Aorta (tissue), 5 donors: Measurements from ENCODE around the gene MRC2. TPM values are rescaled to one million over a fixed set of nuclear protein-coding genes. Genes with fewer than 3 reads are reported as not detected.

ENCODE experiments used
- ATAC-seq: fragments of 200-7000 bp; cut with Tn5 transposase; one replicate; pipeline ENCODE4 v1.9.1; 2022; ENCODE audit warnings: moderate library complexity; ENCODE audit not compliant: low FRiP score
- DNase-seq, 2 donors: peaks; one replicate each; pipeline ENCODE4 v3.0.0-alpha.2; 2020
- H3K27ac ChIP-seq, 2 donors: one replicate each; pipeline ENCODE4 v1.5.1; 2013; ENCODE audit warnings: low read length in 2 of 2, mild to moderate bottlenecking in 2 of 2, moderate library complexity in 2 of 2, control low read depth in 1 of 2, inconsistent platforms in 1 of 2, low read depth in 1 of 2
- H3K27me3 ChIP-seq, 2 donors: one replicate each; pipeline ENCODE4 v1.6.1; 2013; ENCODE audit warnings: control low read depth in 1 of 2, low read length in 1 of 2, mild to moderate bottlenecking in 1 of 2, moderate library complexity in 1 of 2; ENCODE audit not compliant: insufficient read depth in 2 of 2, control insufficient read depth in 1 of 2
- H3K36me3 ChIP-seq, 2 donors: one replicate each; pipeline ENCODE4 v1.6.1; 2013; ENCODE audit warnings: control low read depth in 1 of 2, low read length in 1 of 2, mild to moderate bottlenecking in 1 of 2; ENCODE audit not compliant: insufficient read depth in 2 of 2, control insufficient read depth in 1 of 2
- H3K4me1 ChIP-seq, 2 donors: one replicate each; pipeline ENCODE4 v1.6.1; 2013; ENCODE audit warnings: low read length in 2 of 2, control low read depth in 1 of 2, mild to moderate bottlenecking in 1 of 2, moderate library complexity in 1 of 2; ENCODE audit not compliant: insufficient read depth in 2 of 2, control insufficient read depth in 1 of 2
- H3K4me3 ChIP-seq, 2 donors: one replicate each; pipeline ENCODE4 v1.5.1; 2013; ENCODE audit warnings: low read length in 2 of 2, control low read depth in 1 of 2, mild to moderate bottlenecking in 1 of 2
- H3K9me3 ChIP-seq: one replicate; pipeline ENCODE4 v1.6.1; 2013; ENCODE audit warnings: mild to moderate bottlenecking, low read length; ENCODE audit not compliant: control insufficient read depth
- WGBS, 2 donors: extraction: QIAGEN DNeasy Blood & Tissue Kit; methylation state at CpG; one replicate each; pipeline ENCODE4 v1.1.7; 2013; 5-methylcytosine and 5-hydroxymethylcytosine counted together
- intact Hi-C, 2 donors: fragments of 100-400 bp; cut with DNase I; formaldehyde crosslinking; loops; one replicate each; pipeline versions ENCODE4 v1.14.2 to v1.15.0; 2022
- polyA plus RNA-seq, 2 donors: library from polyadenylated mRNA; stranded (reverse); fragments of 200-250 nt; gene quantifications; one replicate each; pipeline ENCODE4 v1.2.3, GENCODE V29; 2013
- total RNA-seq, 2 donors: library from RNA; stranded (reverse); fragmentation: NEBNext Ultra II Directional; extraction: Animal tissue kit (Norgen Biotek cat#: 25700); gene quantifications; one replicate each; pipeline ENCODE4 v1.2.1, GENCODE V29; 2021
- donor health status: healthy with polysubstance abuse.
- donor health status: Bipolar disorder and iron deficiency.
- donor health status: DM: no; HTN: no; CAD: no.
- donor health status: DM: no; HTN: no; CAD: no.
- donor health status: DM: yes; HTN: yes; CAD: no.

Gene MRC2
- total and polyA plus RNA-seq, 4 donors, result 15.3 to 232 (median 122) TPM

GRCh38 chr17:62676231-62676943, 48.9 kb downstream of the MRC2 start:
- H3K4me1 ChIP-seq, result no peaks in the 10 kb centered on the region
- 80 to 87% methylated on average over 16 of the region's 16 CpGs for WGBS, 2 donors
- intact Hi-C loops, result loop anchor here in 1 of 2 donors (10.0 kb wide), 1 partner anchor 112 kb away; no protein-coding TSS in a partner anchor
- no peaks in the 10 kb centered on the region for H3K27me3 ChIP-seq
- no peak overlapping the region for H3K27ac ChIP-seq
- DNase-seq (peak in 1 of 2 donors; percentile 69), ATAC-seq (no peak)
- no peak overlapping the region for H3K4me3 ChIP-seq
- no peaks in the 10 kb centered on the region for H3K9me3 ChIP-seq
- H3K36me3 ChIP-seq, result peaks cover 2 to 4% of the 10 kb centered on the region in 2 donors

- WGBS, 2 donors, result 78 to 83% methylated on average over 18 of the region's 18 CpGs
- DNase-seq, result peak in 1 of 2 donors; percentile 70
- intact Hi-C loops, result loop anchor here in 1 of 2 donors (10.0 kb wide), 1 partner anchor 112 kb away; no protein-coding TSS in a partner anchor
These were observed 49.6 kb downstream of the MRC2 start for GRCh38 chr17:62676952-62677596.

GRCh38 chr17:62678214-62678919, 50.9 kb downstream of the MRC2 start:
- Histone ChIP-seq H3K4me1 (no peaks in the 10 kb centered on the region), H3K9me3 (no peaks in the 10 kb centered on the region), H3K36me3 (peaks cover 2 to 4% of the 10 kb centered on the region in 2 donors), H3K27me3 (no peaks in the 10 kb centered on the region), H3K27ac (no peak overlapping the region), H3K4me3 (no peak overlapping the region)
- intact Hi-C loops, result loop anchor here in 1 of 2 donors (10.0 kb wide), 1 partner anchor 114 kb away; no protein-coding TSS in a partner anchor
- DNase-seq (peak in 1 of 2 donors; percentile 58), ATAC-seq (no peak)
- 88% methylated on average over 10 of the region's 10 CpGs for WGBS, 2 donors

More at GRCh38 chr17:62676952-62677596, 49.6 kb downstream of the MRC2 start:
- no peaks in the 10 kb centered on the region for H3K4me1 ChIP-seq
- no peak overlapping the region for H3K27ac ChIP-seq
- peaks cover 2 to 4% of the 10 kb centered on the region in 2 donors for H3K36me3 ChIP-seq
- ATAC-seq, result no peak
- H3K27me3 ChIP-seq, result no peaks in the 10 kb centered on the region
- H3K9me3 ChIP-seq, result no peaks in the 10 kb centered on the region
- H3K4me3 ChIP-seq, result no peak overlapping the region

- Histone ChIP-seq H3K4me3 (no peak overlapping the region), H3K36me3 (peaks cover 2 to 3% of the 10 kb centered on the region in 2 donors), H3K9me3 (no peaks in the 10 kb centered on the region), H3K27ac (no peak overlapping the region), H3K27me3 (no peaks in the 10 kb centered on the region), H3K4me1 (no peaks in the 10 kb centered on the region)
- peak in 1 of 2 donors; percentile 80 for DNase-seq
- ATAC-seq, result no peak
- 86 to 87% methylated on average over 37 of the region's 37 CpGs for WGBS, 2 donors
- intact Hi-C loops, result loop anchor here in 1 of 2 donors (5.0 to 10.0 kb wide), 2 partner anchors 53 to 115 kb away; partner anchors contain the start of gene MRC2
These were observed 52.5 kb downstream of the MRC2 start for GRCh38 chr17:62679866-62680377.

- no peak overlapping the region for H3K27ac ChIP-seq
- WGBS, 2 donors, result 21 to 40% methylated on average over 35 to 36 of the region's 36 CpGs
- peaks cover 2 to 3% of the 10 kb centered on the region in 2 donors for H3K36me3 ChIP-seq
- peak; percentile 47 for ATAC-seq
- peak in 1 of 2 donors; percentile 75 for DNase-seq
- H3K4me3 ChIP-seq, result no peak overlapping the region
- no peaks in the 10 kb centered on the region for H3K4me1 ChIP-seq
- H3K27me3 ChIP-seq, result no peaks in the 10 kb centered on the region
- intact Hi-C loops, result loop anchor here in 1 of 2 donors (5.0 kb wide), 1 partner anchor 53 kb away; the partner anchor contains the start of gene MRC2
- no peaks in the 10 kb centered on the region for H3K9me3 ChIP-seq
These were observed 53.1 kb downstream of the MRC2 start for GRCh38 chr17:62680541-62681052.

GRCh38 chr17:62681061-62681938, 53.8 kb downstream of the MRC2 start:
- Histone ChIP-seq H3K27ac (no peak overlapping the region), H3K9me3 (no peaks in the 10 kb centered on the region), H3K4me1 (no peaks in the 10 kb centered on the region), H3K36me3 (peaks cover under 1 to 3% of the 10 kb centered on the region in 2 donors), H3K27me3 (no peaks in the 10 kb centered on the region), H3K4me3 (no peak overlapping the region)
- DNase-seq (peak in 1 of 2 donors; percentile 71), ATAC-seq (no peak)
- 82 to 86% methylated on average over 17 of the region's 17 CpGs for WGBS, 2 donors
- intact Hi-C loops, result loop anchor here in 1 of 2 donors (5.0 kb wide), 1 partner anchor 54 kb away; the partner anchor contains the start of gene MRC2

- Histone ChIP-seq H3K4me3 (no peak overlapping the region), H3K27ac (no peak overlapping the region), H3K27me3 (no peaks in the 10 kb centered on the region), H3K9me3 (no peaks in the 10 kb centered on the region), H3K36me3 (peaks cover 0 to 3% of the 10 kb centered on the region in 2 donors), H3K4me1 (no peaks in the 10 kb centered on the region)
- ATAC-seq (no peak), DNase-seq (peak in 1 of 2 donors; percentile 60)
- 71 to 72% methylated on average over 8 of the region's 8 CpGs for WGBS, 2 donors
- intact Hi-C loops, result loop anchor here in 1 of 2 donors (5.0 kb wide), 1 partner anchor 55 kb away; the partner anchor contains the start of gene MRC2
These were observed 54.5 kb downstream of the MRC2 start for GRCh38 chr17:62681939-62682381.
